Fibroblast of villous mesenchyme (primary cell): ENCODE data around the gene SLIT3. TPM values are rescaled to one million over a fixed set of nuclear protein-coding genes. Genes with fewer than 3 reads are reported as not detected.

Experiments used
- DNase-seq: peaks from one replicate; pipeline ENCODE4 v3.0.0-alpha.2; 2010; ENCODE audit warnings: low read depth
- H3K4me3 ChIP-seq: 2 replicates; pipeline ENCODE4 v1.5.1; 2011; ENCODE audit warnings: low read depth, mild to moderate bottlenecking, low read length
- total RNA-seq: library from RNA; depleted of rRNA; stranded (reverse); fragments of >200 nt; gene quantifications from 2 replicates; pipeline ENCODE4 v1.2.3, GENCODE V29; 2012
- TF ChIP-seq, protein P1 (sequence below): IDR thresholded peaks from 2 replicates; pipeline ENCODE4 v1.5.1; 2012; ENCODE audit warnings: low read depth, mild to moderate bottlenecking, low read length; ENCODE audit not compliant: insufficient read depth

SLIT3 gene
- total RNA-seq, 1 donor, result under 0.01 TPM

DNA sequence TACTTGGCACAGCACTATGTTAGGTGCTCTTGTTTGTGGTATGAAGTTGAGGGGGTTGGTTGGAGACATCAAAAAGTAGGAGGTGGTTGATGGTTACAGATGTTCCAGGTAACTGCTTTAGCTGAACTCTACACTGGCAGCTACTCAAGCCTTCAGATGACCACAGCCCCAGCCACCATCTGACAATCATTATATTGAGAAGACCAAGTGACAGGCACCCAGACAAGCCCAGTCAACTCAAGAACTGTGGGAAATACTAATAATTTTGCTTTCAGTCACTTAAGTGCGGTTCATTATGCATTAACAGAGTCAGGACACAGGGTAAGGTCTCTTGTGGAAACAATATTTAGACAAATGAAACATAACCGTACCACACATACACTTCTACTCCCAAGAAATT is 38.9 kb upstream of the SLIT3 start:
- H3K4me3 ChIP-seq, result no peak overlapping the region
- DNase-seq, result no peak
- TF ChIP-seq, protein P1, sequence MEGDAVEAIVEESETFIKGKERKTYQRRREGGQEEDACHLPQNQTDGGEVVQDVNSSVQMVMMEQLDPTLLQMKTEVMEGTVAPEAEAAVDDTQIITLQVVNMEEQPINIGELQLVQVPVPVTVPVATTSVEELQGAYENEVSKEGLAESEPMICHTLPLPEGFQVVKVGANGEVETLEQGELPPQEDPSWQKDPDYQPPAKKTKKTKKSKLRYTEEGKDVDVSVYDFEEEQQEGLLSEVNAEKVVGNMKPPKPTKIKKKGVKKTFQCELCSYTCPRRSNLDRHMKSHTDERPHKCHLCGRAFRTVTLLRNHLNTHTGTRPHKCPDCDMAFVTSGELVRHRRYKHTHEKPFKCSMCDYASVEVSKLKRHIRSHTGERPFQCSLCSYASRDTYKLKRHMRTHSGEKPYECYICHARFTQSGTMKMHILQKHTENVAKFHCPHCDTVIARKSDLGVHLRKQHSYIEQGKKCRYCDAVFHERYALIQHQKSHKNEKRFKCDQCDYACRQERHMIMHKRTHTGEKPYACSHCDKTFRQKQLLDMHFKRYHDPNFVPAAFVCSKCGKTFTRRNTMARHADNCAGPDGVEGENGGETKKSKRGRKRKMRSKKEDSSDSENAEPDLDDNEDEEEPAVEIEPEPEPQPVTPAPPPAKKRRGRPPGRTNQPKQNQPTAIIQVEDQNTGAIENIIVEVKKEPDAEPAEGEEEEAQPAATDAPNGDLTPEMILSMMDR, result no peak

DNA sequence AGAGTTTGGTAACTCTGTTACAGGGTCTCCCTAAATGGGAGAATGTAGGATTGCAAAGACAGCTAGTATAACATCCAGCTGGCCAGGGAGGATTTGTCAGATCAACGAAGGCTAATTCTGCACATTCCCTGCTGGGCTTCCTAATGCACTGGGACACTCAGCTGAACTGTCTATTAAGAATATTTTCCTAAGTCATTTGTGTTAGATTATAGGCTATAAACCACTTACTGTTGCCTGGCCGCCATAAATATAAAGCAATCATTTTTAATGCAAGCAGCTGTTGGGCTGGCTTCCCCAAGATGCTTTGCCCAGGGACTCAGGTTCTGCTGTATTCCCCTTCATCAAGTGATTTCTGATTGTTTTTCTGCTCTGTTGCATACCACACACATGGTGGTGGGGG is 35.3 kb upstream of the SLIT3 start:
- no peak overlapping the region for H3K4me3 ChIP-seq
- TF ChIP-seq, protein P1, result no peak
- no peak for DNase-seq

DNA sequence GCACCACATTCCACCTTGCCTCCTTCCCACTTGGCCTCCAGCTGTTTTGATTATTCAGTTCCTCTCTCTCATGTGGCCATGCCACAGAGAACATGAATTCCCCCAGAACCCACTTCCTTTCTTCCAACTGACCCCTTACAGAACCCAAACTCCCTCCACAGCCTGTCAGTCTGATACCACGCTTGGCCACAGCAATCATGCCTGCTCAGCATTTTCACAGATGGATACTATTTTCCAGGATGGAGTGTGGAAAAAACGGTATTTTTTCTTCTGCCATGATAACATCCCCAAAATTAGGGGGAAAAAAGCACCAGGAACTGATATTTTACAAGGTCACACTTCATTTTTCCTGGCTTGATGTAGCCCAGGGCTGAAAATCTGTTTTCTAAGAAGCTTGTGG is 34.9 kb upstream of the SLIT3 start:
- TF ChIP-seq, protein P1, result no peak
- H3K4me3 ChIP-seq, result no peak overlapping the region
- DNase-seq, result no peak

DNA sequence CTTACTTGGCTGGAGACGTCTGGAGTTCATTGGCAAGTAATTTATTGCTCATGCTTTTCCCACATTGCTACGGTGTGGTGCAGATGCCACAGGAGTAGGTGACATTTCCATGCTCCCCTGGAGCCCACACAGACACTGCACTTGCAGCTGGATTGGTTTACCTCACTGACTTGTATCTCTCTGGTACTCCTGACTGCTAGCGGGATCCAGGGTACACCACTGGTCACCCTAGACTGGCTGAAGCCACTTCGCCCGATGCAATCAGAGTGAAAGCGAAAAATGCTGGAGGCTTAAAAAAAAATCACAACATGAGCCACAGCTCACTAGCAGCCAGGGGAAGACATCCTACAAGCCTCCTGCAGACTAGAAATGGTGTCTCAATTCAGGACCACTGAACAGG is 32.6 kb upstream of the SLIT3 start:
- DNase-seq, result no peak
- TF ChIP-seq, protein P1, result no peak
- no peak overlapping the region for H3K4me3 ChIP-seq

DNA sequence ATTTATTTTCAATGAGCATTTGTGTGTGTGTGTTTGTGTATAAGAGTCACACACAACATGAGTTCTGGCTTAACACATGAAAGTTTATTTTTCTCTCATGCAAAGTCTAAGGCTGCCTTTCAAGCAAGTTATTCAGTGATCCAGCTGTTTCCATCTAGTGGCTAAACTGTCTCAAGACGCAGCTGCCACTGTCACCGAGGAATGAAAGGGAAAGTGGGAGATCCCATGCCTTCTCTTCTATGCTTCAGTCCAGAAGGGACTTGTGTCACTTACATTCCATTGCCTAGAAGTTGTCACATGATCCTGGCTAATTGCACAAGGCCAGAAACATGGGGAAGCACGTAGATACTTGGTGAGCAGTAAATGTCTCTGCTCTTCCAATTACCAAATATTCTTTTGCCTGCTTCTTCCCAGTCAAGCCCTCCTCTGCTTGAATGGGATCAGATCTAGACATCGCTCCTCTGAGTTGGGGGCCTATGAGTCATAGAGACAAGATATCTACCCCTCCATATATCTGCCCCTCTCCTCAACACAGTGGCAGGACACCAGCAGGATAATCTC is 30.4 kb upstream of the SLIT3 start:
- no peak for DNase-seq
- H3K4me3 ChIP-seq, result no peak overlapping the region
- TF ChIP-seq, protein P1, result no peak

DNA sequence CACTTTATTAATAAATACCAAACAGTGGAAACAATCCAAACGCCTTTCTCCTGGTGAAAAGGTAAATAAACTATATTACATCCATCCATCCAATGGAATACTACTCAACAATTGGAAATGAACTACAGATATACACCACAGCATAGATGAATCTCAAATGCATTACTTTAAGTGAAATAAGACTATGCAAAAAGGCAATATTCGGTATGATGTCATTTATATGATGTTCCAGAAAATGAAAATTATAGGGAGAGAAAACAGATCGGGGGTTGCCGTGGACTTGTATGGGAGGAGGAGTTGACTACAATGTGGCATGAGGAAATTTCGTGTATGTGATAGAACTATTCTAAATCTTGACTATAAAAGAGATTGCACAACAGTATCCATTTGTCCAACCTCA is 27.5 kb upstream of the SLIT3 start:
- no peak overlapping the region for H3K4me3 ChIP-seq
- TF ChIP-seq, protein P1, result no peak
- no peak for DNase-seq

DNA sequence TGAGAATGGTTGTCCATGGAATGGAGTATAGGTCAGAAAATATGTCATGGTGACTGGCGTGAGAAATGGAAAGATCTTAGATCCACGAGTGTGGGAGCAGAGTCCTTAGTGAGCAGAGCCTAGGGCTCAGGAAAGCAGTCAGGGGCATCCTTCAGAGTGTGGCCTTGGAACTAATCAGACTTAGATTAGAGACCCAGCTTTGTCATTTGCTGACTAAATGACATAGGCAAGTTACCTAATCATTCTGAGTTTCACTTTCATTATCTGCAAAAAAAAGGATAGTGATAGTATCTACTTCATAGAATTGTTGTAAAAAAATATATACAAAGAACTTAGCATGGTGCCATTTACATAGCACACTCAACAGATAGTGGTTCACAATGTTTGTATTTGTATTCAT is 24.3 kb upstream of the SLIT3 start:
- TF ChIP-seq, protein P1, result no peak
- no peak for DNase-seq
- H3K4me3 ChIP-seq, result no peak overlapping the region
